ENCODE data around the gene VTI1A.

The VTI1A gene

GRCh38 chr10:112782200-112782907 is 335.3 kb downstream of the VTI1A start:
- Histone ChIP-seq H3K9ac (ENCODE audit: low read length) (no peak overlapping the region), H3K4me3 (ENCODE audit: low read length) (no peak overlapping the region), H3K4me1 (ENCODE audit: control insufficient read depth, insufficient read depth, low read length) (peaks cover 14% of the 10 kb centered on the region), H3K36me3 (ENCODE audit: control insufficient read depth, insufficient read depth, low read length) (no peaks in the 10 kb centered on the region), H3K27me3 (ENCODE audit: control insufficient read depth, insufficient read depth, low read length) (no peaks in the 10 kb centered on the region), H3K9me3 (ENCODE audit: control insufficient read depth, low read length) (no peaks in the 10 kb centered on the region)

GRCh38 chr10:112783351-112784021 is 336.5 kb downstream of the VTI1A start:
- H3K4me3 ChIP-seq (ENCODE audit: low read length), result no peak overlapping the region
- H3K9ac ChIP-seq (ENCODE audit: low read length), result no peak overlapping the region
- H3K27me3 ChIP-seq (ENCODE audit: control insufficient read depth, insufficient read depth, low read length), result no peaks in the 10 kb centered on the region
- H3K9me3 ChIP-seq (ENCODE audit: control insufficient read depth, low read length), result no peaks in the 10 kb centered on the region
- peaks cover 9% of the 10 kb centered on the region for H3K4me1 ChIP-seq (ENCODE audit: control insufficient read depth, insufficient read depth, low read length)
- no peaks in the 10 kb centered on the region for H3K36me3 ChIP-seq (ENCODE audit: control insufficient read depth, insufficient read depth, low read length)

GRCh38 chr10:112784022-112784461 is 337.0 kb downstream of the VTI1A start:
- H3K9ac ChIP-seq (ENCODE audit: low read length), result no peak overlapping the region
- peaks cover 6% of the 10 kb centered on the region for H3K4me1 ChIP-seq (ENCODE audit: control insufficient read depth, insufficient read depth, low read length)
- H3K36me3 ChIP-seq (ENCODE audit: control insufficient read depth, insufficient read depth, low read length), result no peaks in the 10 kb centered on the region
- no peaks in the 10 kb centered on the region for H3K9me3 ChIP-seq (ENCODE audit: control insufficient read depth, low read length)
- H3K27me3 ChIP-seq (ENCODE audit: control insufficient read depth, insufficient read depth, low read length), result no peaks in the 10 kb centered on the region
- H3K4me3 ChIP-seq (ENCODE audit: low read length), result no peak overlapping the region

- peaks cover under 1% of the 10 kb centered on the region for H3K4me1 ChIP-seq (ENCODE audit: control insufficient read depth, insufficient read depth, low read length)
- no peaks in the 10 kb centered on the region for H3K36me3 ChIP-seq (ENCODE audit: control insufficient read depth, insufficient read depth, low read length)
- H3K9ac ChIP-seq (ENCODE audit: low read length), result no peak overlapping the region
Observed at GRCh38 chr10:112785089-112785488, 338.1 kb downstream of the VTI1A start.

GRCh38 chr10:112789248-112789647 is 342.2 kb downstream of the VTI1A start:
- Histone ChIP-seq H3K4me1 (ENCODE audit: control insufficient read depth, insufficient read depth, low read length) (peaks cover 17% of the 10 kb centered on the region), H3K4me3 (ENCODE audit: low read length) (no peak overlapping the region), H3K9ac (ENCODE audit: low read length) (no peak overlapping the region), H3K27me3 (ENCODE audit: control insufficient read depth, insufficient read depth, low read length) (no peaks in the 10 kb centered on the region), H3K9me3 (ENCODE audit: control insufficient read depth, low read length) (no peaks in the 10 kb centered on the region), H3K36me3 (ENCODE audit: control insufficient read depth, insufficient read depth, low read length) (no peaks in the 10 kb centered on the region)

More at GRCh38 chr10:112785089-112785488, 338.1 kb downstream of the VTI1A start:
- Histone ChIP-seq H3K27me3 (ENCODE audit: control insufficient read depth, insufficient read depth, low read length) (no peaks in the 10 kb centered on the region), H3K9me3 (ENCODE audit: control insufficient read depth, low read length) (no peaks in the 10 kb centered on the region), H3K4me3 (ENCODE audit: low read length) (no peak overlapping the region)

GRCh38 chr10:112790030-112790429 is 343.0 kb downstream of the VTI1A start:
- H3K9me3 ChIP-seq (ENCODE audit: control insufficient read depth, low read length), result no peaks in the 10 kb centered on the region
- H3K9ac ChIP-seq (ENCODE audit: low read length), result no peak overlapping the region
- H3K4me3 ChIP-seq (ENCODE audit: low read length), result no peak overlapping the region
- no peaks in the 10 kb centered on the region for H3K27me3 ChIP-seq (ENCODE audit: control insufficient read depth, insufficient read depth, low read length)
- peaks cover 17% of the 10 kb centered on the region for H3K4me1 ChIP-seq (ENCODE audit: control insufficient read depth, insufficient read depth, low read length)
- H3K36me3 ChIP-seq (ENCODE audit: control insufficient read depth, insufficient read depth, low read length), result no peaks in the 10 kb centered on the region

GRCh38 chr10:112790921-112791320 is 343.9 kb downstream of the VTI1A start:
- Histone ChIP-seq H3K27me3 (ENCODE audit: control insufficient read depth, insufficient read depth, low read length) (no peaks in the 10 kb centered on the region), H3K9me3 (ENCODE audit: control insufficient read depth, low read length) (no peaks in the 10 kb centered on the region), H3K4me3 (ENCODE audit: low read length) (no peak overlapping the region), H3K36me3 (ENCODE audit: control insufficient read depth, insufficient read depth, low read length) (no peaks in the 10 kb centered on the region), H3K4me1 (ENCODE audit: control insufficient read depth, insufficient read depth, low read length) (peaks cover 17% of the 10 kb centered on the region), H3K9ac (ENCODE audit: low read length) (no peak overlapping the region)

GRCh38 chr10:112791447-112791846 is 344.4 kb downstream of the VTI1A start:
- no peak overlapping the region for H3K4me3 ChIP-seq (ENCODE audit: low read length)
- no peak overlapping the region for H3K9ac ChIP-seq (ENCODE audit: low read length)
- no peaks in the 10 kb centered on the region for H3K9me3 ChIP-seq (ENCODE audit: control insufficient read depth, low read length)
- no peaks in the 10 kb centered on the region for H3K36me3 ChIP-seq (ENCODE audit: control insufficient read depth, insufficient read depth, low read length)
- H3K4me1 ChIP-seq (ENCODE audit: control insufficient read depth, insufficient read depth, low read length), result peaks cover 17% of the 10 kb centered on the region
- H3K27me3 ChIP-seq (ENCODE audit: control insufficient read depth, insufficient read depth, low read length), result no peaks in the 10 kb centered on the region

- Histone ChIP-seq H3K4me3 (ENCODE audit: low read length) (no peak overlapping the region), H3K36me3 (ENCODE audit: control insufficient read depth, insufficient read depth, low read length) (no peaks in the 10 kb centered on the region), H3K9ac (ENCODE audit: low read length) (no peak overlapping the region), H3K4me1 (ENCODE audit: control insufficient read depth, insufficient read depth, low read length) (peaks cover 17% of the 10 kb centered on the region), H3K9me3 (ENCODE audit: control insufficient read depth, low read length) (no peaks in the 10 kb centered on the region), H3K27me3 (ENCODE audit: control insufficient read depth, insufficient read depth, low read length) (no peaks in the 10 kb centered on the region)
Observed at GRCh38 chr10:112792487-112793201, 345.6 kb downstream of the VTI1A start.

GRCh38 chr10:112793202-112793921 is 346.3 kb downstream of the VTI1A start:
- no peaks in the 10 kb centered on the region for H3K36me3 ChIP-seq (ENCODE audit: control insufficient read depth, insufficient read depth, low read length)
- no peaks in the 10 kb centered on the region for H3K9me3 ChIP-seq (ENCODE audit: control insufficient read depth, low read length)
- no peaks in the 10 kb centered on the region for H3K27me3 ChIP-seq (ENCODE audit: control insufficient read depth, insufficient read depth, low read length)
- peaks cover 17% of the 10 kb centered on the region for H3K4me1 ChIP-seq (ENCODE audit: control insufficient read depth, insufficient read depth, low read length)
- no peak overlapping the region for H3K9ac ChIP-seq (ENCODE audit: low read length)
- H3K4me3 ChIP-seq (ENCODE audit: low read length), result no peak overlapping the region

GRCh38 chr10:112794201-112794600 is 347.2 kb downstream of the VTI1A start:
- no peaks in the 10 kb centered on the region for H3K9me3 ChIP-seq (ENCODE audit: control insufficient read depth, low read length)
- H3K4me1 ChIP-seq (ENCODE audit: control insufficient read depth, insufficient read depth, low read length), result peaks cover 17% of the 10 kb centered on the region
- no peak overlapping the region for H3K4me3 ChIP-seq (ENCODE audit: low read length)
- H3K9ac ChIP-seq (ENCODE audit: low read length), result no peak overlapping the region
- no peaks in the 10 kb centered on the region for H3K27me3 ChIP-seq (ENCODE audit: control insufficient read depth, insufficient read depth, low read length)
- H3K36me3 ChIP-seq (ENCODE audit: control insufficient read depth, insufficient read depth, low read length), result no peaks in the 10 kb centered on the region

Data from mucosa of stomach (tissue), 1 donor.